HepG2 (cell line): Measurements from ENCODE around the gene RSPH9. TPM values are rescaled to one million over a fixed set of nuclear protein-coding genes. Genes with fewer than 3 reads are reported as not detected.

Source experiments
- ATAC-seq: fragments of 200-7000 bp; cut with Tn5 transposase; 3 replicates; pipeline ENCODE4 v1.9.1; 2020; ENCODE audit warnings: mild to moderate bottlenecking, moderate library complexity
- BruUV-seq: library from RNA; stranded (reverse); fragments of 400-500 nt; replicated peaks from 2 replicates; lab custom pipeline; 2021; lab: Mats Ljungman, UMichigan
- CTCF ChIA-PET: fragments of 300-600 bp; formaldehyde crosslinking; extraction: SDS; loops from one replicate; lab custom pipeline; 2021; ENCODE audit warnings: low total read pairs, inconsistent platforms, low intra/inter-chr PET ratio; lab: Yijun Ruan, JAX
- POLR2A ChIA-PET: fragments of 350-600 bp; sonication (Branson Sonifier 250); formaldehyde crosslinking; loops from one replicate; lab custom pipeline; 2020; ENCODE audit warnings: antibody characterized with exemption, inconsistent platforms; lab: Yijun Ruan, JAX
- DNase-seq: peaks from one replicate; pipeline ENCODE4 v3.0.0-alpha.2; 2015; ENCODE audit warnings: low spot score
- FAIRE-seq: peaks from 3 replicates; lab custom pipeline; 2011; peaks lifted over from hg19 to GRCh38; lab: Jason Lieb, UNC
- H2AFZ ChIP-seq: one replicate; pipeline ENCODE4 v1.6.1; 2011; ENCODE audit warnings: low read length, inconsistent platforms
- H3K27ac ChIP-seq: fragments of 300-600 bp; 3 replicates; pipeline ENCODE4 v1.8.0; 2011; ENCODE audit warnings: mixed run types, mild to moderate bottlenecking, mixed read lengths, low read length, inconsistent platforms; ENCODE audit not compliant: insufficient read depth; ENCODE audit errors: extremely low read length
- H3K27me3 ChIP-seq, 2 experiments: fragments of 200-600 bp in 1 of 2; 2 replicates in 1 of 2; 3 replicates in 1 of 2; pipeline versions ENCODE4 v1.6.0 to v1.8.0; 2011; ENCODE audit warnings: low read length in 2 of 2, mild to moderate bottlenecking in 2 of 2, moderate library complexity in 2 of 2, inconsistent platforms in 1 of 2; ENCODE audit not compliant: insufficient read depth in 2 of 2, control insufficient read depth in 1 of 2
- H3K36me3 ChIP-seq, 2 experiments: fragments of 200-600 bp in 1 of 2; replicated peaks in 1 of 2; 2 replicates in 1 of 2; 3 replicates in 1 of 2; pipeline versions ENCODE4 v1.5.1 to v1.8.0; 2011; ENCODE audit warnings: low read length in 2 of 2, inconsistent platforms in 1 of 2; ENCODE audit not compliant: insufficient read depth in 2 of 2, control insufficient read depth in 1 of 2
- H3K4me1 ChIP-seq: 2 replicates; pipeline ENCODE4 v1.5.1; 2012; ENCODE audit warnings: low read length, inconsistent platforms; ENCODE audit not compliant: insufficient read depth
- H3K4me2 ChIP-seq: 2 replicates; pipeline ENCODE4 v1.6.0; 2011; ENCODE audit warnings: low read depth, low read length, inconsistent platforms
- H3K4me3 ChIP-seq, 3 experiments: fragments of 200-600 bp in 1 of 3; sonication (generic), shearing (Covaris generic) in 1 of 3; replicated peaks in 1 of 3; 2 replicates each; pipeline ENCODE4 v1.5.1; 2011 to 2016; ENCODE audit warnings: low read length in 3 of 3, inconsistent platforms in 2 of 3, low read depth in 2 of 3, mild to moderate bottlenecking in 2 of 3, control low read depth in 1 of 3, mixed read lengths in 1 of 3; ENCODE audit not compliant: insufficient read depth in 1 of 3
- H3K79me2 ChIP-seq: one replicate; pipeline ENCODE4 v1.6.1; 2011; ENCODE audit warnings: low read length, inconsistent platforms; ENCODE audit not compliant: insufficient read depth
- H3K9ac ChIP-seq: 2 replicates; pipeline ENCODE4 v1.6.0; 2011; ENCODE audit warnings: mild to moderate bottlenecking, low read depth, low read length, inconsistent platforms; ENCODE audit not compliant: insufficient read depth
- H3K9me3 ChIP-seq: 2 replicates; pipeline ENCODE4 v1.5.1; 2012; ENCODE audit warnings: mild to moderate bottlenecking, low read length
- H4K20me1 ChIP-seq: 2 replicates; pipeline ENCODE4 v1.6.0; 2011; ENCODE audit warnings: inconsistent platforms, mild to moderate bottlenecking, low read length, moderate library complexity; ENCODE audit not compliant: insufficient read depth
- AGO1 ChIP-seq: fragments of 200-400 bp; formaldehyde crosslinking; IDR thresholded peaks from 2 replicates; pipeline ENCODE4 v1.6.1; 2017; ENCODE audit warnings: mild to moderate bottlenecking, low read depth, low read length, moderate library complexity; ENCODE audit not compliant: poor library complexity, severe bottlenecking
- CERS6 ChIP-seq: sonication (generic); formaldehyde crosslinking; IDR thresholded peaks from 2 replicates; pipeline ENCODE4 v1.5.0; 2020; ENCODE audit warnings: missing genetic modification reagents
- HOXA3 ChIP-seq: sonication (generic); formaldehyde crosslinking; IDR thresholded peaks from 2 replicates; pipeline ENCODE4 v1.5.0; 2020; ENCODE audit warnings: missing genetic modification reagents
- KDM1A ChIP-seq: IDR thresholded peaks from 2 replicates; pipeline ENCODE4 v1.6.1; 2016; ENCODE audit warnings: missing compliant biosample characterization
- TARDBP ChIP-seq: sonication (generic); formaldehyde crosslinking; IDR thresholded peaks from 2 replicates; pipeline ENCODE4 v1.8.0; 2022; ENCODE audit warnings: mild to moderate bottlenecking, missing genetic modification reagents
- TERF1 ChIP-seq: sonication (generic); formaldehyde crosslinking; IDR thresholded peaks from 2 replicates; pipeline ENCODE4 v1.8.0; 2022; ENCODE audit warnings: mild to moderate bottlenecking, missing genetic modification reagents, moderate library complexity
- TMF1 ChIP-seq: sonication (generic); formaldehyde crosslinking; IDR thresholded peaks from 2 replicates; pipeline ENCODE4 v1.8.1; 2022; ENCODE audit warnings: low read depth, missing genetic modification reagents
- USF2 ChIP-seq, 2 experiments: sonication (generic) in 1 of 2; formaldehyde crosslinking in 1 of 2; IDR thresholded peaks; 2 replicates each; pipeline versions ENCODE4 v1.5.1 to v1.6.1; 2011 to 2020; ENCODE audit warnings: borderline replicate concordance in 1 of 2, low read depth in 1 of 2, low read length in 1 of 2, mild to moderate bottlenecking in 1 of 2, missing genetic modification reagents in 1 of 2, moderate library complexity in 1 of 2
- ZNF136 ChIP-seq: sonication (generic); formaldehyde crosslinking; IDR thresholded peaks from 2 replicates; pipeline ENCODE4 v1.8.1; 2022; ENCODE audit warnings: low read depth, mild to moderate bottlenecking, moderate library complexity, missing genetic modification reagents
- ZNF263 ChIP-seq: sonication (generic); formaldehyde crosslinking; IDR thresholded peaks from 2 replicates; pipeline ENCODE4 v1.4.0; 2020; ENCODE audit warnings: missing genetic modification reagents
- ZNF460 ChIP-seq: sonication (generic); formaldehyde crosslinking; IDR thresholded peaks from 2 replicates; pipeline ENCODE4 v1.5.1; 2020; ENCODE audit warnings: missing genetic modification reagents, mild to moderate bottlenecking, borderline replicate concordance
- WGBS: methylation state at CpG from one replicate; pipeline ENCODE4 v1.1.6; 2017; ENCODE audit warnings: low lambda C conversion rate; 5-methylcytosine and 5-hydroxymethylcytosine counted together
- in situ Hi-C: cut with HindIII; loops from 2 replicates; pipeline ENCODE4 v1.10.0; 2017; ENCODE audit warnings: low pct_unique_long_range_greater_than_20kb; ENCODE audit not compliant: extremely low pct_ligation_motif_present
- intact Hi-C: fragments of 100-400 bp; cut with micrococcal nuclease; formaldehyde crosslinking; loops from one replicate; pipeline ENCODE4 v1.10.0; 2022; ENCODE audit not compliant: unreplicated experiment
- polyA plus RNA-seq, 8 experiments: library from polyadenylated mRNA; depleted of rRNA in 3 of 8; stranded (reverse) in 7 of 8; unstranded in 1 of 8; fragments of >200 nt; fragmentation: Illumina TruSeq in 4 of 8; extraction: Trizol in 4 of 8; gene quantifications; 2 replicates each; pipeline versions ENCODE4 v1.2.1 to v1.2.3, GENCODE V29; 2011 to 2016; ENCODE audit warnings: low read depth in 4 of 8, missing spikeins in 1 of 8, mixed read lengths in 1 of 8; ENCODE audit not compliant: insufficient read depth in 1 of 8
- total RNA-seq, 5 experiments: library from RNA; depleted of rRNA; stranded (reverse); fragments of >200 nt; fragmentation: Illumina TruSeq; extraction: Trizol; gene quantifications; 2 replicates each; pipeline ENCODE4 v1.2.3, GENCODE V29; 2016; ENCODE audit warnings: low read depth in 1 of 5
- TF ChIP-seq, protein P1 (sequence below): sonication (generic); formaldehyde crosslinking; IDR thresholded peaks from 2 replicates; pipeline ENCODE4 v1.4.0; 2020; ENCODE audit warnings: missing genetic modification reagents, borderline replicate concordance
- TF ChIP-seq, protein P2 (sequence below): sonication (generic); formaldehyde crosslinking; IDR thresholded peaks from 2 replicates; pipeline ENCODE4 v1.8.1; 2023; ENCODE audit warnings: mild to moderate bottlenecking, missing genetic modification reagents, borderline replicate concordance

The RSPH9 gene
- total and polyA plus RNA-seq, 2 of the 13 experiments (the other 11 are each of a cell fraction or from before 2014, with no cell fraction given) = 0.04 TPM; not detected in 1

- TF ChIP-seq ZNF460 (CRISPR knock-in tag) (peak; percentile 82), HOXA3 (CRISPR knock-in tag) (no peak)
Observed at GRCh38 chr6:43709654-43710303, 64.9 kb downstream of the RSPH9 start (continued).

- no peak overlapping the region for H3K27ac ChIP-seq
- CTCF ChIA-PET = no interaction called here
- FAIRE-seq = no peak
- TF ChIP-seq, protein P1, sequence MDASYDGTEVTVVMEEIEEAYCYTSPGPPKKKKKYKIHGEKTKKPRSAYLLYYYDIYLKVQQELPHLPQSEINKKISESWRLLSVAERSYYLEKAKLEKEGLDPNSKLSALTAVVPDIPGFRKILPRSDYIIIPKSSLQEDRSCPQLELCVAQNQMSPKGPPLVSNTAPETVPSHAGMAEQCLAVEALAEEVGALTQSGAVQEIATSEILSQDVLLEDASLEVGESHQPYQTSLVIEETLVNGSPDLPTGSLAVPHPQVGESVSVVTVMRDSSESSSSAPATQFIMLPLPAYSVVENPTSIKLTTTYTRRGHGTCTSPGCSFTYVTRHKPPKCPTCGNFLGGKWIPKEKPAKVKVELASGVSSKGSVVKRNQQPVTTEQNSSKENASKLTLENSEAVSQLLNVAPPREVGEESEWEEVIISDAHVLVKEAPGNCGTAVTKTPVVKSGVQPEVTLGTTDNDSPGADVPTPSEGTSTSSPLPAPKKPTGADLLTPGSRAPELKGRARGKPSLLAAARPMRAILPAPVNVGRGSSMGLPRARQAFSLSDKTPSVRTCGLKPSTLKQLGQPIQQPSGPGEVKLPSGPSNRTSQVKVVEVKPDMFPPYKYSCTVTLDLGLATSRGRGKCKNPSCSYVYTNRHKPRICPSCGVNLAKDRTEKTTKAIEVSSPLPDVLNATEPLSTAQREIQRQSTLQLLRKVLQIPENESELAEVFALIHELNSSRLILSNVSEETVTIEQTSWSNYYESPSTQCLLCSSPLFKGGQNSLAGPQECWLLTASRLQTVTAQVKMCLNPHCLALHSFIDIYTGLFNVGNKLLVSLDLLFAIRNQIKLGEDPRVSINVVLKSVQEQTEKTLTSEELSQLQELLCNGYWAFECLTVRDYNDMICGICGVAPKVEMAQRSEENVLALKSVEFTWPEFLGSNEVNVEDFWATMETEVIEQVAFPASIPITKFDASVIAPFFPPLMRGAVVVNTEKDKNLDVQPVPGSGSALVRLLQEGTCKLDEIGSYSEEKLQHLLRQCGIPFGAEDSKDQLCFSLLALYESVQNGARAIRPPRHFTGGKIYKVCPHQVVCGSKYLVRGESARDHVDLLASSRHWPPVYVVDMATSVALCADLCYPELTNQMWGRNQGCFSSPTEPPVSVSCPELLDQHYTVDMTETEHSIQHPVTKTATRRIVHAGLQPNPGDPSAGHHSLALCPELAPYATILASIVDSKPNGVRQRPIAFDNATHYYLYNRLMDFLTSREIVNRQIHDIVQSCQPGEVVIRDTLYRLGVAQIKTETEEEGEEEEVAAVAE (CRISPR knock-in tag) = no peak
- TF ChIP-seq ZNF136 (CRISPR knock-in tag) (no peak), TMF1 (CRISPR knock-in tag) (no peak), ZNF263 (CRISPR knock-in tag) (no peak), TARDBP (no peak), CERS6 (CRISPR knock-in tag) (no peak), USF2 (IDR thresholded peaks at IDR 0.05; ENCODE audit: low read depth, low read length) (no peak), USF2 (CRISPR knock-in tag; IDR thresholded peaks at IDR 0.05; ENCODE audit: borderline replicate concordance) (no peak), KDM1A (CRISPR knock-in tag) (no peak), TERF1 (CRISPR knock-in tag) (no peak), AGO1 (no peak)
- TF ChIP-seq, protein P2, sequence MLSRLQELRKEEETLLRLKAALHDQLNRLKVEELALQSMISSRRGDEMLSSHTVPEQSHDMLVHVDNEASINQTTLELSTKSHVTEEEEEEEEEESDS (CRISPR knock-in tag) = no peak
Observed at GRCh38 chr6:43710576-43710975, 65.7 kb downstream of the RSPH9 start.

More at GRCh38 chr6:43710576-43710975, 65.7 kb downstream of the RSPH9 start:
- Histone ChIP-seq H3K4me1 (peaks cover 69% of the 10 kb centered on the region), H3K36me3 (no peaks in the 10 kb centered on the region), H3K79me2 (no peaks in the 10 kb centered on the region), H4K20me1 (no peaks in the 10 kb centered on the region), H3K4me2 (no peak overlapping the region), H3K27me3 (peaks cover 0 to 13% of the 10 kb centered on the region in 2 experiments; a peak in 4 of 5 replicates), H2AFZ (no peak overlapping the region), H3K9ac (no peak overlapping the region), H3K4me3 (no peak overlapping the region), H3K9me3 (no peaks in the 10 kb centered on the region)
- 25% methylated on average over 4 of the region's 4 CpGs for WGBS
- intact Hi-C loops = no loop called here
- no TSS peak for BruUV-seq
- ATAC-seq (no peak), DNase-seq (no peak)
- POLR2A ChIA-PET = no interaction called here
- in situ Hi-C loops = no loop called here
